Karpas-422 (cell line): ENCODE results near the gene SNX5. TPM values are rescaled to one million over a fixed set of nuclear protein-coding genes. Genes with fewer than 3 reads are reported as not detected.

ENCODE experiments used
- DNase-seq: peaks from one replicate; pipeline ENCODE4 v3.0.0-alpha.2; 2015
- H2AFZ ChIP-seq: fragments of 200-600 bp; sonication (generic); 2 replicates; pipeline ENCODE4 v1.6.1; 2014; ENCODE audit warnings: antibody characterized with exemption, low read length, mixed read lengths
- H3K27ac ChIP-seq: fragments of 200-600 bp; sonication (generic); 2 replicates; pipeline ENCODE4 v1.5.1; 2014; ENCODE audit warnings: mild to moderate bottlenecking, low read length, moderate library complexity
- H3K27me3 ChIP-seq: fragments of 200-600 bp; sonication (generic); 2 replicates; pipeline ENCODE4 v1.6.1; 2014; ENCODE audit warnings: low read length, mixed read lengths
- H3K36me3 ChIP-seq: fragments of 200-600 bp; sonication (generic); 2 replicates; pipeline ENCODE4 v1.6.1; 2014; ENCODE audit warnings: low read length, mixed read lengths; ENCODE audit not compliant: insufficient read depth
- H3K4me1 ChIP-seq: fragments of 200-600 bp; sonication (generic); 2 replicates; pipeline ENCODE4 v1.6.1; 2014; ENCODE audit warnings: mild to moderate bottlenecking, low read length, mixed read lengths
- H3K4me2 ChIP-seq: fragments of 200-600 bp; sonication (generic); 2 replicates; pipeline ENCODE4 v1.6.1; 2014; ENCODE audit warnings: low read length, low read depth, mild to moderate bottlenecking; ENCODE audit not compliant: poor library complexity, severe bottlenecking
- H3K4me3 ChIP-seq: fragments of 200-600 bp; sonication (generic); 2 replicates; pipeline ENCODE4 v1.5.1; 2014; ENCODE audit warnings: mild to moderate bottlenecking, antibody characterized with exemption, low read length, mixed read lengths
- H3K79me2 ChIP-seq: fragments of 200-600 bp; sonication (generic); 2 replicates; pipeline ENCODE4 v1.6.1; 2014; ENCODE audit warnings: mild to moderate bottlenecking, low read length, mixed read lengths
- H3K9ac ChIP-seq: fragments of 200-600 bp; sonication (generic); 2 replicates; pipeline ENCODE4 v1.6.0; 2014; ENCODE audit warnings: low read length
- H3K9me2 ChIP-seq: fragments of 200-600 bp; sonication (generic), shearing (Covaris generic); replicated peaks from 2 replicates; pipeline ENCODE4 v1.6.0; 2014; ENCODE audit warnings: mild to moderate bottlenecking, low read length, moderate library complexity; ENCODE audit not compliant: insufficient read depth
- H3K9me3 ChIP-seq: fragments of 300-700, 200-600 bp; sonication (generic); 2 replicates; pipeline ENCODE4 v1.6.1; 2014; ENCODE audit warnings: low read length, mixed read lengths
- H4K20me1 ChIP-seq: fragments of 200-600 bp; sonication (generic); 2 replicates; pipeline ENCODE4 v1.6.1; 2014; ENCODE audit warnings: mild to moderate bottlenecking, antibody characterized with exemption, low read length, low read depth; ENCODE audit not compliant: insufficient read depth
- small RNA-seq: library from RNA; depleted of rRNA; stranded (forward); fragments of <200 nt; gene quantifications from one replicate; pipeline ENCODE3, GENCODE V24; 2014
- total RNA-seq: library from RNA; depleted of rRNA; stranded (reverse); fragments of >200 nt; shearing (Covaris generic); gene quantifications from 2 replicates; pipeline ENCODE4 v1.2.3, GENCODE V29; 2014; ENCODE audit warnings: low replicate concordance; rRNA removed

Gene SNX5
- total RNA-seq, 1 experiment from 2014 or later, result 298 TPM

GRCh38 chr20:17893445-17893844 lies 75.1 kb downstream of the SNX5 start:
- Histone ChIP-seq H3K9me3 (no peaks in the 10 kb centered on the region), H4K20me1 (no peaks in the 10 kb centered on the region), H3K4me1 (no peaks in the 10 kb centered on the region), H3K9ac (no peak overlapping the region), H3K27ac (no peak overlapping the region), H3K9me2 (no peaks in the 10 kb centered on the region), H2AFZ (no peak overlapping the region), H3K79me2 (no peaks in the 10 kb centered on the region), H3K27me3 (no peaks in the 10 kb centered on the region), H3K4me3 (no peak overlapping the region), H3K36me3 (no peaks in the 10 kb centered on the region), H3K4me2 (no peak overlapping the region)
- DNase-seq, result no peak

DNA sequence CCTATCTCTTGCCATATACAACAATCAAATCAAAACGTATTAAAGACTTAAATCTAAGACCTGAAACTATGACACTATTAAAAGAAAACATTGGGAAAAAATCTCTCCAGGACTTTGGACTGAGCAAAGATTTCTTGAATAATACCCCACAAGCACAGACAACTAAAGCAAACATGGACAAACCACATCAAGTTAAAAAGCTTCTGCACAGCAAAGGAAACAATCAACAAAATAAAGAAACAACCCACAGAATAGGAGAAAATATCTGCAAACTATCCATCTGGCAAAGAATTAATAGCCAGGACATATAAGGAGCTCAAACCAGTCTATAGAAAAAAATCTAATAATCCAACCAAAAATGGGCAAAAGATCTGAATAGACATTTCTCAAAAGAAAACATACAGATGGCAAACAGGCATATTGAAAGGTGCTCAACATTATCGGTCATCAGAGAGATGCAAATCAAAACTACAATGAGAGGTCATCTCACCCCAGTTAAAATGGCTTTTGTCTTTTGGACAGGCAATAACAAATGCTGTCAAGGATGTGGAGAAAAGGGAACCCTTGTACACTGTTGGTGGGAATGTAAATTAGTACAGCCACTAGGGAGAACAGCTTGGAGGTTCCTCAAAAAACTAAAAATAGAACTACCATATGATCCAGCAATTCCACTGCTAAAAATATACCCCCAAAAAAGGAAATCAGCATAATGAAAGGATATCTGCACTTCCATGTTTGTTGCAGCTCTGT lies 76.2 kb downstream of the SNX5 start:
- Histone ChIP-seq H3K79me2 (no peaks in the 10 kb centered on the region), H4K20me1 (no peaks in the 10 kb centered on the region), H3K4me2 (no peak overlapping the region), H3K36me3 (no peaks in the 10 kb centered on the region), H3K4me1 (no peaks in the 10 kb centered on the region), H3K9ac (no peak overlapping the region), H3K27me3 (no peaks in the 10 kb centered on the region), H2AFZ (no peak overlapping the region), H3K4me3 (no peak overlapping the region), H3K9me3 (no peaks in the 10 kb centered on the region), H3K27ac (no peak overlapping the region), H3K9me2 (no peaks in the 10 kb centered on the region)
- no peak for DNase-seq

Small RNA genes within 50 kb of the gene (small RNA-seq; reads per million reads assigned to genes)
- not detected for gene RNU6-192P
- 536 reads per million, percentile 100 among the genes with 10 or more reads in this experiment for gene SNORD17

Other genes starting within 250 kb of the SNX5 start
- gene MGME1, start 224 bp upstream of the SNX5 start, total RNA-seq, result 23.3 and 26.5 TPM in 2 replicates
- not detected in 2 replicates for gene OVOL2, start 89.1 kb upstream of the SNX5 start, total RNA-seq
- 14.5 and 18.6 TPM in 2 replicates for gene KAT14, start 169.1 kb upstream of the SNX5 start, total RNA-seq
- gene PET117, start 169.1 kb upstream of the SNX5 start, total RNA-seq, result 4.9 and 12.2 TPM in 2 replicates